DMS153 treated with DMSO at 0.1 percent for 48 hours (cell line): ENCODE measurements around the gene TGFA.

Experiments used
- DNase-seq: peaks from one replicate; lab custom pipeline; 2025; ENCODE audit not compliant: unreplicated experiment; lab: John Stamatoyannopoulos, UW

Gene TGFA

GRCh38 chr2:70425682-70426301 is 127.8 kb downstream of the TGFA start:
- DNase-seq, result no peak

GRCh38 chr2:70420740-70421139 is 132.9 kb downstream of the TGFA start:
- no peak for DNase-seq

- DNase-seq, result no peak
Observed at GRCh38 chr2:70420143-70420542, 133.5 kb downstream of the TGFA start.

- DNase-seq, result no peak
Observed at GRCh38 chr2:70418514-70418913, 135.1 kb downstream of the TGFA start.

GRCh38 chr2:70417011-70417410 is 136.6 kb downstream of the TGFA start:
- no peak for DNase-seq

- no peak for DNase-seq
Observed at GRCh38 chr2:70412294-70413070, 141.1 kb downstream of the TGFA start.

- no peak for DNase-seq
Observed at GRCh38 chr2:70411483-70412125, 142.0 kb downstream of the TGFA start.

GRCh38 chr2:70403267-70404053 is 150.2 kb downstream of the TGFA start:
- DNase-seq, result no peak

- DNase-seq, result no peak
Observed at GRCh38 chr2:70400539-70400938, 153.1 kb downstream of the TGFA start.

GRCh38 chr2:70399046-70399445 is 154.6 kb downstream of the TGFA start:
- DNase-seq, result no peak
